GM23338 (cell line): ENCODE data around the gene KCNMB1. TPM values are rescaled to one million over a fixed set of nuclear protein-coding genes. Genes with fewer than 3 reads are reported as not detected.

Experiments
- ATAC-seq: fragments of 200-7000 bp; cut with Tn5 transposase; 3 replicates; pipeline ENCODE4 v1.9.1; 2020
- DNase-seq: peaks from one replicate; pipeline ENCODE4 v3.0.0-alpha.2; 2015; ENCODE audit warnings: low spot score
- H2AFZ ChIP-seq: fragments of 200-600 bp; sonication (generic); 2 replicates; pipeline ENCODE4 v1.8.0; 2016; ENCODE audit warnings: antibody characterized with exemption, mild to moderate bottlenecking, moderate library complexity
- H3F3A ChIP-seq: fragments of 200-600 bp; sonication (generic); replicated peaks from 2 replicates; pipeline ENCODE4 v1.8.0; 2017; ENCODE audit warnings: antibody characterized with exemption, mixed run types, low read depth
- H3K27ac ChIP-seq: fragments of 200-600 bp; sonication (generic); 2 replicates; pipeline ENCODE4 v1.6.1; 2016; ENCODE audit warnings: low read depth
- H3K27me3 ChIP-seq: fragments of 200-600 bp; sonication (generic); 2 replicates; pipeline ENCODE4 v1.8.0; 2016; ENCODE audit warnings: mild to moderate bottlenecking, mixed run types, moderate library complexity; ENCODE audit not compliant: insufficient read depth
- H3K36me3 ChIP-seq: fragments of 200-600 bp; sonication (generic); 2 replicates; pipeline ENCODE4 v1.8.0; 2016; ENCODE audit warnings: mild to moderate bottlenecking; ENCODE audit not compliant: insufficient read depth
- H3K4me1 ChIP-seq: fragments of 200-600 bp; sonication (generic); 2 replicates; pipeline ENCODE4 v1.8.0; 2016; ENCODE audit warnings: mild to moderate bottlenecking, moderate library complexity; ENCODE audit not compliant: insufficient read depth
- H3K4me2 ChIP-seq: fragments of 200-600 bp; sonication (generic); 2 replicates; pipeline ENCODE4 v1.7.1; 2017; ENCODE audit warnings: mixed run types
- H3K4me3 ChIP-seq: fragments of 200-600 bp; sonication (generic); 2 replicates; pipeline ENCODE4 v1.6.1; 2016; ENCODE audit warnings: mixed run types
- H3K79me2 ChIP-seq: fragments of 200-600 bp; sonication (generic); replicated peaks from 2 replicates; pipeline ENCODE4 v1.8.0; 2017; ENCODE audit warnings: mild to moderate bottlenecking; ENCODE audit not compliant: insufficient read depth
- H3K9me2 ChIP-seq: fragments of 200-600 bp; sonication (generic); 2 replicates; pipeline ENCODE4 v1.8.0; 2017; ENCODE audit not compliant: insufficient read depth
- H4K20me1 ChIP-seq: fragments of 200-600 bp; sonication (generic); replicated peaks from 2 replicates; pipeline ENCODE4 v1.8.0; 2017; ENCODE audit warnings: mild to moderate bottlenecking; ENCODE audit not compliant: insufficient read depth
- H3K27ac Mint-ChIP-seq: 2 replicates; pipeline ENCODE4 v1.8.0; 2020; ENCODE audit warnings: inconsistent platforms, mild to moderate bottlenecking, moderate library complexity, mixed read lengths
- H3K27me3 Mint-ChIP-seq: 3 replicates; pipeline ENCODE4 v1.8.0; 2022; ENCODE audit warnings: low read depth, mild to moderate bottlenecking, moderate library complexity, mixed read lengths, inconsistent platforms; ENCODE audit not compliant: insufficient read depth, poor library complexity
- H3K36me3 Mint-ChIP-seq: 3 replicates; pipeline ENCODE4 v1.8.0; 2021; ENCODE audit warnings: low read depth, mild to moderate bottlenecking, inconsistent platforms, moderate library complexity, mixed read lengths
- H3K4me1 Mint-ChIP-seq: 3 replicates; pipeline ENCODE4 v1.8.0; 2020; ENCODE audit warnings: mild to moderate bottlenecking, inconsistent platforms, mixed read lengths
- H3K4me3 Mint-ChIP-seq: 3 replicates; pipeline ENCODE4 v1.8.0; 2021; ENCODE audit warnings: moderate library complexity, mild to moderate bottlenecking, inconsistent platforms, mixed read lengths
- H3K9me3 Mint-ChIP-seq: 3 replicates; pipeline ENCODE4 v1.8.0; 2020; ENCODE audit warnings: moderate library complexity, mild to moderate bottlenecking, inconsistent platforms, mixed read lengths
- CREB1 ChIP-seq: fragments of 250-450 bp; sonication (Bioruptor Pico); IDR thresholded peaks from 2 replicates; pipeline ENCODE4 v1.5.0; 2020; ENCODE audit warnings: low read depth, mild to moderate bottlenecking, moderate library complexity
- EZH2 ChIP-seq: fragments of 200-600 bp; sonication (generic); IDR thresholded peaks from one replicate; pipeline ENCODE4 v1.8.0; 2017; ENCODE audit warnings: antibody characterized with exemption, mild to moderate bottlenecking, low read depth; ENCODE audit not compliant: unreplicated experiment
- EZH2phosphoT487 ChIP-seq: fragments of 200-600 bp; sonication (generic); IDR thresholded peaks from one replicate; pipeline ENCODE4 v1.8.1; 2018; ENCODE audit warnings: antibody characterized with exemption; ENCODE audit not compliant: unreplicated experiment
- NANOG ChIP-seq: IDR thresholded peaks from 2 replicates; pipeline ENCODE4 v1.6.1; 2016; ENCODE audit warnings: antibody characterized with exemption, borderline replicate concordance
- polyA plus RNA-seq: library from polyadenylated mRNA; unstranded; fragments of >200 nt; fragmentation: Nextera tagmentation; extraction: Ambion mirVana; gene quantifications from 2 replicates; pipeline ENCODE4 v1.2.1, GENCODE V29; 2016
- total RNA-seq: library from RNA; depleted of rRNA; stranded (reverse); fragments of >200 nt; shearing (Covaris generic); gene quantifications from 2 replicates; pipeline ENCODE4 v1.2.3, GENCODE V29; 2014
- TF ChIP-seq, protein P1 (sequence below): fragments of 250-450 bp; sonication (Bioruptor Pico); IDR thresholded peaks from 2 replicates; pipeline ENCODE4 v1.5.0; 2020; ENCODE audit warnings: mild to moderate bottlenecking, moderate library complexity
- TF ChIP-seq, protein P2 (sequence below): IDR thresholded peaks from 2 replicates; pipeline ENCODE4 v1.6.1; 2016; ENCODE audit warnings: antibody characterized with exemption
- TF ChIP-seq, protein P3 (sequence below): IDR thresholded peaks from one replicate; pipeline ENCODE4 v1.6.1; 2018; ENCODE audit warnings: antibody characterized with exemption; ENCODE audit not compliant: unreplicated experiment

Gene KCNMB1
- total and polyA plus RNA-seq, 2 experiments from 2014 or later = 0.17 to 0.19 TPM

DNA sequence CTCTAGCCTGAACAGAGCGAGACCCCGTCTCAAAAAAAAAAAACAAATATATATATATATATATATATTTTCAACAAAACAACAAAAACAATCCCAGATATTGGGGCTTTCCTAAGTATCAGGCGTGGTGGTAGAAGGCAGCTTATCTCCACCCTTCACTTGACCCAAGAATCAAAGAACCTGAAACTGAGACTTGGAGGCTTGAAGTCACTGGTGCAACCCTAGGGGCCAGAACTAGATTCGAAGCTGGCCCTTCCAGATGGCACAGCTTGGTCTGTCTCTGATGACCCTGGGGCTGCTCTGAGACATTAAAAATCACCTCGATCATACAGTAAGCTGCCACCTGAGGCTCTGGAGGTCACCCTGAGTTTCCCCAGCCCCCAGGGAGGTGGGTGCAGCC, 1.3 kb upstream of the KCNMB1 start:
- Histone ChIP-seq H3F3A (no peaks in the 10 kb centered on the region; the same call in 1 of the 2 replicates), H4K20me1 (no peaks in the 10 kb centered on the region), H3K36me3 (no peaks in the 10 kb centered on the region), H3K4me3 (no peak overlapping the region), H3K27me3 (no peaks in the 10 kb centered on the region), H3K4me1 (peaks cover 42% of the 10 kb centered on the region), H3K9me2 (no peaks in the 10 kb centered on the region), H3K27ac (no peak overlapping the region), H2AFZ (peak overlapping the region; percentile 59; the same call in 1 of the 2 replicates), H3K4me2 (no peak overlapping the region), H3K79me2 (no peaks in the 10 kb centered on the region)
- TF ChIP-seq CREB1 (no peak), NANOG (no peak), EZH2phosphoT487 (no peak), EZH2 (no peak)
- TF ChIP-seq, protein P1, sequence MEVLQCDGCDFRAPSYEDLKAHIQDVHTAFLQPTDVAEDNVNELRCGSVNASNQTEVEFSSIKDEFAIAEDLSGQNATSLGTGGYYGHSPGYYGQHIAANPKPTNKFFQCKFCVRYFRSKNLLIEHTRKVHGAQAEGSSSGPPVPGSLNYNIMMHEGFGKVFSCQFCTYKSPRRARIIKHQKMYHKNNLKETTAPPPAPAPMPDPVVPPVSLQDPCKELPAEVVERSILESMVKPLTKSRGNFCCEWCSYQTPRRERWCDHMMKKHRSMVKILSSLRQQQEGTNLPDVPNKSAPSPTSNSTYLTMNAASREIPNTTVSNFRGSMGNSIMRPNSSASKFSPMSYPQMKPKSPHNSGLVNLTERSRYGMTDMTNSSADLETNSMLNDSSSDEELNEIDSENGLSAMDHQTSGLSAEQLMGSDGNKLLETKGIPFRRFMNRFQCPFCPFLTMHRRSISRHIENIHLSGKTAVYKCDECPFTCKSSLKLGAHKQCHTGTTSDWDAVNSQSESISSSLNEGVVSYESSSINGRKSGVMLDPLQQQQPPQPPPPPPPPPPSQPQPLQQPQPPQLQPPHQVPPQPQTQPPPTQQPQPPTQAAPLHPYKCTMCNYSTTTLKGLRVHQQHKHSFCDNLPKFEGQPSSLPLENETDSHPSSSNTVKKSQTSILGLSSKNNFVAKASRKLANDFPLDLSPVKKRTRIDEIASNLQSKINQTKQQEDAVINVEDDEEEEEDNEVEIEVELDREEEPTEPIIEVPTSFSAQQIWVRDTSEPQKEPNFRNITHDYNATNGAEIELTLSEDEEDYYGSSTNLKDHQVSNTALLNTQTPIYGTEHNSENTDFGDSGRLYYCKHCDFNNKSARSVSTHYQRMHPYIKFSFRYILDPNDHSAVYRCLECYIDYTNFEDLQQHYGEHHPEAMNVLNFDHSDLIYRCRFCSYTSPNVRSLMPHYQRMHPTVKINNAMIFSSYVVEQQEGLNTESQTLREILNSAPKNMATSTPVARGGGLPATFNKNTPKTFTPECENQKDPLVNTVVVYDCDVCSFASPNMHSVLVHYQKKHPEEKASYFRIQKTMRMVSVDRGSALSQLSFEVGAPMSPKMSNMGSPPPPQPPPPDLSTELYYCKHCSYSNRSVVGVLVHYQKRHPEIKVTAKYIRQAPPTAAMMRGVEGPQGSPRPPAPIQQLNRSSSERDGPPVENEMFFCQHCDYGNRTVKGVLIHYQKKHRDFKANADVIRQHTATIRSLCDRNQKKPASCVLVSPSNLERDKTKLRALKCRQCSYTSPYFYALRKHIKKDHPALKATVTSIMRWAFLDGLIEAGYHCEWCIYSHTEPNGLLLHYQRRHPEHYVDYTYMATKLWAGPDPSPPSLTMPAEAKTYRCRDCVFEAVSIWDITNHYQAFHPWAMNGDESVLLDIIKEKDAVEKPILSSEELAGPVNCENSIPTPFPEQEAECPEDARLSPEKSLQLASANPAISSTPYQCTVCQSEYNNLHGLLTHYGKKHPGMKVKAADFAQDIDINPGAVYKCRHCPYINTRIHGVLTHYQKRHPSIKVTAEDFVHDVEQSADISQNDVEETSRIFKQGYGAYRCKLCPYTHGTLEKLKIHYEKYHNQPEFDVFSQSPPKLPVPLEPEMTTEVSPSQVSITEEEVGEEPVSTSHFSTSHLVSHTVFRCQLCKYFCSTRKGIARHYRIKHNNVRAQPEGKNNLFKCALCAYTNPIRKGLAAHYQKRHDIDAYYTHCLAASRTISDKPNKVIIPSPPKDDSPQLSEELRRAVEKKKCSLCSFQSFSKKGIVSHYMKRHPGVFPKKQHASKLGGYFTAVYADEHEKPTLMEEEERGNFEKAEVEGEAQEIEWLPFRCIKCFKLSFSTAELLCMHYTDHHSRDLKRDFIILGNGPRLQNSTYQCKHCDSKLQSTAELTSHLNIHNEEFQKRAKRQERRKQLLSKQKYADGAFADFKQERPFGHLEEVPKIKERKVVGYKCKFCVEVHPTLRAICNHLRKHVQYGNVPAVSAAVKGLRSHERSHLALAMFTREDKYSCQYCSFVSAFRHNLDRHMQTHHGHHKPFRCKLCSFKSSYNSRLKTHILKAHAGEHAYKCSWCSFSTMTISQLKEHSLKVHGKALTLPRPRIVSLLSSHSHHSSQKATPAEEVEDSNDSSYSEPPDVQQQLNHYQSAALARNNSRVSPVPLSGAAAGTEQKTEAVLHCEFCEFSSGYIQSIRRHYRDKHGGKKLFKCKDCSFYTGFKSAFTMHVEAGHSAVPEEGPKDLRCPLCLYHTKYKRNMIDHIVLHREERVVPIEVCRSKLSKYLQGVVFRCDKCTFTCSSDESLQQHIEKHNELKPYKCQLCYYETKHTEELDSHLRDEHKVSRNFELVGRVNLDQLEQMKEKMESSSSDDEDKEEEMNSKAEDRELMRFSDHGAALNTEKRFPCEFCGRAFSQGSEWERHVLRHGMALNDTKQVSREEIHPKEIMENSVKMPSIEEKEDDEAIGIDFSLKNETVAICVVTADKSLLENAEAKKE (CRISPR knock-in tag) = no peak
- TF ChIP-seq, protein P2, sequence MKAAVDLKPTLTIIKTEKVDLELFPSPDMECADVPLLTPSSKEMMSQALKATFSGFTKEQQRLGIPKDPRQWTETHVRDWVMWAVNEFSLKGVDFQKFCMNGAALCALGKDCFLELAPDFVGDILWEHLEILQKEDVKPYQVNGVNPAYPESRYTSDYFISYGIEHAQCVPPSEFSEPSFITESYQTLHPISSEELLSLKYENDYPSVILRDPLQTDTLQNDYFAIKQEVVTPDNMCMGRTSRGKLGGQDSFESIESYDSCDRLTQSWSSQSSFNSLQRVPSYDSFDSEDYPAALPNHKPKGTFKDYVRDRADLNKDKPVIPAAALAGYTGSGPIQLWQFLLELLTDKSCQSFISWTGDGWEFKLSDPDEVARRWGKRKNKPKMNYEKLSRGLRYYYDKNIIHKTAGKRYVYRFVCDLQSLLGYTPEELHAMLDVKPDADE = no peak
- TF ChIP-seq, protein P3, sequence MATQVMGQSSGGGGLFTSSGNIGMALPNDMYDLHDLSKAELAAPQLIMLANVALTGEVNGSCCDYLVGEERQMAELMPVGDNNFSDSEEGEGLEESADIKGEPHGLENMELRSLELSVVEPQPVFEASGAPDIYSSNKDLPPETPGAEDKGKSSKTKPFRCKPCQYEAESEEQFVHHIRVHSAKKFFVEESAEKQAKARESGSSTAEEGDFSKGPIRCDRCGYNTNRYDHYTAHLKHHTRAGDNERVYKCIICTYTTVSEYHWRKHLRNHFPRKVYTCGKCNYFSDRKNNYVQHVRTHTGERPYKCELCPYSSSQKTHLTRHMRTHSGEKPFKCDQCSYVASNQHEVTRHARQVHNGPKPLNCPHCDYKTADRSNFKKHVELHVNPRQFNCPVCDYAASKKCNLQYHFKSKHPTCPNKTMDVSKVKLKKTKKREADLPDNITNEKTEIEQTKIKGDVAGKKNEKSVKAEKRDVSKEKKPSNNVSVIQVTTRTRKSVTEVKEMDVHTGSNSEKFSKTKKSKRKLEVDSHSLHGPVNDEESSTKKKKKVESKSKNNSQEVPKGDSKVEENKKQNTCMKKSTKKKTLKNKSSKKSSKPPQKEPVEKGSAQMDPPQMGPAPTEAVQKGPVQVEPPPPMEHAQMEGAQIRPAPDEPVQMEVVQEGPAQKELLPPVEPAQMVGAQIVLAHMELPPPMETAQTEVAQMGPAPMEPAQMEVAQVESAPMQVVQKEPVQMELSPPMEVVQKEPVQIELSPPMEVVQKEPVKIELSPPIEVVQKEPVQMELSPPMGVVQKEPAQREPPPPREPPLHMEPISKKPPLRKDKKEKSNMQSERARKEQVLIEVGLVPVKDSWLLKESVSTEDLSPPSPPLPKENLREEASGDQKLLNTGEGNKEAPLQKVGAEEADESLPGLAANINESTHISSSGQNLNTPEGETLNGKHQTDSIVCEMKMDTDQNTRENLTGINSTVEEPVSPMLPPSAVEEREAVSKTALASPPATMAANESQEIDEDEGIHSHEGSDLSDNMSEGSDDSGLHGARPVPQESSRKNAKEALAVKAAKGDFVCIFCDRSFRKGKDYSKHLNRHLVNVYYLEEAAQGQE = no peak
- Mint-ChIP-seq H3K9me3 (no peaks in the 10 kb centered on the region; the same call in 2 of the 3 replicates), H3K4me3 (no peak overlapping the region), H3K36me3 (no peaks in the 10 kb centered on the region), H3K27ac (no peak overlapping the region), H3K4me1 (peaks cover 60% of the 10 kb centered on the region), H3K27me3 (peaks cover 17% of the 10 kb centered on the region)
- ATAC-seq (no peak), DNase-seq (no peak)
